Stimulated activated CD4-positive, alpha-beta T cell treated with anti-CD3 and anti-CD28 coated beads, Interleukin-2, amount 100 ng/mL, for 48 hours (primary cell): ENCODE measurements around the gene LTBP2.

ENCODE experiments used
- DNase-seq, 2 donors: peaks; one replicate each; pipeline ENCODE4 v3.0.0-alpha.2; 2020

Gene LTBP2

DNA sequence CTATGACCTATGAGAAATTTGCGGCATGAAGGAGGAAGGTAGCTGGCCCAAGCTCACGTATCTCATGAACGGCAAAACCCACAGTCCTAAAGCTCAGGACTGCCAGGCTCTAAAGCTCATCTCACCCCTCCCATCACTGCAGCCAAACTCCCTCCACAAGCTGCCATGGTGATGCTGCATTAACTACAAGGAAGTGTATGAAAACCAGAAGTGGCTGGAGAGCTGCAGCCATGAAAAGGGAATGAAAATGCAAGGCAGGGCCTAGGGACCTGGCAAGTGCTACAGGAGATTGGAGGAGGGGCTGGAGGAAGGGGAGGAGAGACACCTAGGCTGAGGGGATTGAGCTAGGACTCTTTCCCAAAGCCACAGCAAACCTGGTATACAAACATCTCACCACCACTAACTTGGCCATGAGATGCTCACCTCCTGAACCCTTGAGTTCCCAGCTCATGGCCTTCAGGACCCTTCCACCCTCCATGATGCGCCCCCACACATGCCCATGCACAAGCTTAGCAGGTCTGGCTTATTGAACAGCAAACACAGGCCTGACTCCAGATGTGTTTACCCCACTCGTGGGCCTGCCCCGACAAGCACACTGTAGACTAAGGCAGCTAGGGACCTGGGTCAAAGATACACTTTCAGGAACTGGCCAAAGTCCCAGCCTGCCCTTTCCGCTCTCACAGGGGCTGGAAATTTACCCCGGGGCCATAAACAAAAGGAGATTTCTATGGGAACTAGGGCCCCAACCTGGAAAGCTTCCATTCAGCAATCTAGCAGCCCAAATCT, 42.0 kb downstream of the LTBP2 start:
- DNase-seq = no peak

DNA sequence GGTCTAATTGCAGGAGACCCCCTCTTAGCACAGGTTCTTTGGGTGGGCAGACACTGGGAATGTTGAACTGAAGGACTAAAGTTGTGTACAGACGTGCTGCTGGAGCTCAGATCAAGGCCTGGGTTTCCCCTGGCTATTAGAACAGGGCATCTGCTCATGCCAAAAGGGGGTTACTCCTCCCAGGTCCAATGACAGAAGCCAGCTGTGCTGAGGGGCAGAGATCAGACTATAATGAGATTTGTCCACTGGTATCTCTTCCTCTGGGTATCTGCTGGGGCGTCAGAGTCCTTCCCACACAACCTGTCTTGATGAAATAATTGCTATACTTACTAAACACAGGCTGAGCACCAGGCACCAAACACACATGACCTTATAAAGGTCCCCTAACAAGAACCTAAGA, 42.6 kb downstream of the LTBP2 start:
- DNase-seq = no peak

DNA sequence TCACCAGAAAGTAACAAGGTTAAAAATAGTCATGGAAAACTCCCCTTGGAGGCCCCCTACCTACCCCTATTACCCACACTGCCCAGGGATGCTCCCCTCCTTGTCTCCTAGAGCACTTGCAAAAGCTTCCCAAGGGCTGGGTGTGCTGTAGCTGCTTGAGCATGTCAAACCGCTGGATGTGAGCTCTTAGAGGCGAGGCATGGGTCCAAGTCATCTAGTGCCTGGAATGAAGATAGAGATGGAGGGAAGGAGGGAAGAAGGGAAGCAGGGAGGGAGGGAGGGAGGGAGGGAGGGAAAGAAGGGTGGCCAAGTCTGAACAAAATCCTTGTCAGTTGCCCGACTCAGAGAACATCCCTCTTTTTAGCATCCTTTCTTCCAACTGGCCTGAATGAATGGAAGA, 43.1 kb downstream of the LTBP2 start:
- DNase-seq = no peak

DNA sequence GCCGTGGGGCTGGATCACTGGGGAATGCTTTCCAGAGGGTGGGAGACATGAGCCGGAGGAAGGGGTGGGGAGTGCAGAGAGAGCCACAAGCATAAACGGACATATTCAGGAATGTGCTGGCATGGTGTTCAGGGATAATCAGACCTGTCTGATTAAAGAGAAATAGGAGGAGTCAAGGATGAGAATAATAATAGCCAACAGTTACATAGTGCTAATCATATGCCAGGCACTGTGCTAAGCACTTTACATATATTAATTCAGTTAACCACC, 43.7 kb downstream of the LTBP2 start:
- no peak for DNase-seq

DNA sequence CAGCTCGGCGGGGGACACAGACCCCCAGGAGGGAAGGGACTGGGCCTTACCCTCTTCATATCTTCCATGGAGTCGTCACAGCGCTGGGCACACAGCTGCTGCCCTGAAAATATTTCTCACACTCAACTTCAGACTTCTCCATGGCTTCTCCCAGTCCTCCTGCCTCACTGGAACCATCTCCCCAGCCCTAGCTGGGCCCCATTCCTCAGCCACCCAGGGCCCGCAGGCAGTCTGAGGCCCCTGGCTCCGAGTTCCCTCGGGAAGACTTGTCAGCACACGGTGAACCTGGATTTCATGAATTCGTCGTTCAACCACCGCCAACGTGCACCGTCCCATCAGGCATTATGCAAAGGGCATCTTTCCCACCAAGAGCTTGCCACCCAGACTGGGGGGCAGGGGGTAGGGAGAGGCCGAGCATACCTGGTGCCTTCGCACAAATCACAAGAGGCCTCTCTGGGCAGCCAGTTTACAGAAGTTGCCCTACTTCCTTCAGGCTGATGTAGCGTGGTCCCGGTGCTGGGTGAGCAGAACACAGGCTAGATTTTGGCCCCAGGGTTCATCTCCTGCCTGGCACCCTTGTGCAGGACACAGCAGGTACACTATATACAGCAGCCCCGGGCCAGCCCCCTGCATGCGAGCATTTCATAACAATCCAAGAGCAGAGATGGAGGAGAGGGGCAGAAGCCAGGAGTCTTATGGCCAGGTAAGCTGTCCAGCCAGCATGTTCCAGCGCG, 44.2 kb downstream of the LTBP2 start:
- no peak for DNase-seq

DNA sequence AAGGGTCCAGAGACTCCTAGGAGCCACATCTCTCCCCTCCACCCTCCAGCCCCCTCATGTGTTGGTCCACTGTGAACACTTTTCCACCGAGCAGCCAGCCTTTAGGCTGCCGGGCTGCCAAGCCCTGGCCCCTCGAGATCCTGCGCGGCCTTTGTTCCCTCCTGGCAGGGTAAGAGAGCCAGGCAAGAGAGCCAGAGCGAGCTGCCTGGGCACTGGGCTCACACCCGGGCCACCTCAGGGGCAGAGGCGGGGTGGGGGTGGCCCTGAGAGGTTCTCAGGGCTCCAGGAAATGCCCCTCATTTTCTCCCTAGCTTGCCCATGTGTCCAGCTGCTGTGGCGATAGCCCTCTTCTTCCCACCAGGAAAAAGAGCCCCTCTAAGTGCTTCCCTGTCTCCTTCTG, 44.8 kb downstream of the LTBP2 start:
- DNase-seq = no peak

DNA sequence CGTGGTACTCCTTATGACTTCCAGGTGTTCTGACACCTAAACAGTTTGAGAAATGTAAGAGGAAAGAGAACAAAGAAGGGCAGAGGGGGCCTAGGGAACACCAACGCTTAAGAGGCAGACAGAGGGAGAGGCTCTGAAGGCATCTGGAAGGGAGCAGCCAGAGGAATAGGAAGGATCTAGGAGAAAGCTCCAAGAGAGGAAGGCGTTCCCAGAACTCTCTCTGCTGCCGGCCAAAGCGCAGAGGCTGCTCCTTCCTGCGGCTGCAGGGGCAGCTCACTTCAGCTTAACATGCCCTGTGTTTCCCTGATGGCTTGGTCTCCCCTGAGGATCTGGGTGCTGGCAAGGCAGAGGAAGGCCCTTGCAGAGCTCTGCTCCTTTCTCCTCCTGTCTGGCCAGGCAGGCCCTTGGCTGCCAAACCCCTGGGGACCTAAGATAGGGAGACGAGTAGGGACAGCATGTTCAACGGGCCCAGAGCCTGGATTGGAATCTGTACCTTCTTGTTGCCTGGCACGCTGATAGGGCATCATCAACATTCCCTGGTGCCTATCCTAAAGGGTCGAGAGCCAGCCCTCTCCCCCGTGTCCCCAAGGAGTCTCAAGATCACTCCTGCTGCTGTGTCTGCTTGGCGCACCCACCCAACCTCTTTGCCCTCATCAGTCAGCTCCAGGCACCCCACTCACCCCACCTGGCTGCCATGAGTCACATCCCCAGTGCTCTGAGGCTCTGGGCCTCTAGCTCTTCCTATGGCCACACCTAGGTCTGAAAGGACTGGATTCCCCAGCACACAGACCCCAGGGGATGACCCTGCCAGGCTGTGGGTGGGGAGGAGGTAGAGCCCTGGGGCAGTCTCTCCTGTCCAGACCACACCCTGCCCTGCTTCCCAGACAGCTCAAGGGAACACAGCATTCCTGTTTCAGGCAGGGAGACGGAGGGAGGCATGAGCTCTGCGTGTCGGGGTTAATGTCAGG, 45.6 kb downstream of the LTBP2 start:
- DNase-seq = no peak

DNA sequence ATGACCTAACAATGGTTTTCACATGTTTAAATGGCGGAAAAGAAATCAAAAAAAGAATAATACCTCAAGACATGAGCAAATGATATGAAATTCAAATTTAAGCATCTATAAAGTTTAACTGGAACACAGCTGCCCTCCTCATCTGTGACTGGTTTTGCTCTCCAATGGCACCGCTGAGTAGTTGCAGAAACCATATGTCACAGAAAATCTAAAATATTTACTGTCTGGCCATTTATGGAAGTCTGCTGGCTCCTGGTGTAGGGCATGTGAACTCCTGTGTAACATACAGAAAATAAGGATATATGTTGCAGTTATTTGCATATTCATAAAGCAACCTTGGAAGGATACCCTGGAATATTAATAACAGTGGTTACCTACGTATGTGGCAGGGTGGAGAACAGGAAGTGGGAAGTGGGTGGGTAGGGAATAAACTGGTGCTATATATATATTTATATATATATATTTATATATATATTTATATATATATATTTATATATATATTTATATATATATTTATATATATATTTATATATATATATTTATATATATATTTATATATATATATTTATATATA, 48.4 kb downstream of the LTBP2 start:
- DNase-seq = no peak

DNA sequence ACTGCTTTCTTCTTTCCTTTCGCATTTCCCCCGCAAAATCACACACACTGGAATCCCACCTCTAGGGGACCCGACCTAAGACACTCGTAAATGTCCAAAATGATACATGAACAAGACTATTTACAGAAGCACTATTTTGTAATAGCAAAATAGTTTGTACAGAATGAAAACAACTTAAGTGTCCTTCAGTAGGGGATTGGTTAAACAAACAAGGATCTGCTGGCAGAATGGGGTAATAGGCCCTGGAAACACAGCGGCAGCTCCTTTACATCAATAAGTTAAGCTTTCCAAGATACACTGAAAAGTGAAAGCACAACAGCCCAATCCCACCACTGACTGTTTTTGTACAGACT, 48.8 kb downstream of the LTBP2 start:
- no peak for DNase-seq

DNA sequence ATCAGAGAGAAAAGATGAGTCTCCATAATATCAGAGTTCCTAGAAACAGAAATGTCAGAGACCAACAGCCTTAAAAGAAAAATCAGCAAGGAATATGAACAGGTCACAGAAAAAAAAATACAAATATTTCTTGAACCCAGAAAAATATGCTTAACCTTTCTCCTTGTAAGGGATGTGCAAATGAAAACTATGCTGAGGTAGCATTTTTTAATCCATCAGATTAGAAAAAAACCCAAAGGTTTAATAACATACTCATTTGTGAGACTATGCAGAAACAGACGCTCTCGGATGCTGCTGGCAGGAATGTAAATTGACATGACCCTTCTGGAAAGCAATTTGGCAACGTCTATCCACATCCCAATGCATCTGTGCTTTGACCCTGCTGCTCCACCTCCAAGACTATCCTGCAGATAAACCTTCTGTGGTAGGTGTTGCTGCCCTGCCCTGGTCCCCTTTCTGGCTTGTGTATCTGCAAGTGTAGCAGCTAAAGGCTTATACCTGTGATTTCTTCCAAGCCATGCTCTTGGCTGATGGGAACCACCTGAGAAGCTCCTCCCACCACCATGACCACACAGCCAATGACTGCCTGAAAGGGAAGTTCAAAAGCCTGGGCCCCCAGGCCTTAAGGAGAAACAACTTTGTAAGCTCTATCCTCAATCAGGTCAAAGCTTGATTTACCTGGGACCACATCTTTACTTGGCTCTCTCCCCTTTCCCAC, 49.4 kb downstream of the LTBP2 start:
- no peak for DNase-seq

DNA sequence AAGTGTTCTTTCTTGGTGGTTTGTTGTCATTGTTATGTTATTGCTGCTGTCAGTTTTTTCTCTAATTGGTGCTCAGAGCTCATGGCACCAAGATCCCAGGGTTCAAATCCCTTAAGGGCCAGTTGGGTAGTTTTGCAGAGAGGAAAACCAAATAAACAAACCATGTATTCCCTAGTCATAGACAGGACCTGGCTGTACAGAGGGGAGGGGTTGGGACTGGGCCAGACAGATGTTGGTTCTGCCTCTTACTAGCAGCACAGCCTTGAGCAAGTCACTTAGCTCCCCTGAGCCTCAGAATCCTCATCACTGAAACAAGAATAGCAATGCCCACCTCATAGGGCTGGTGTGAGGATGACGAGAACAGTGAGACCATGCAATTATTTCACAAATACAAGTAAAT, 53.4 kb downstream of the LTBP2 start:
- DNase-seq = no peak

DNA sequence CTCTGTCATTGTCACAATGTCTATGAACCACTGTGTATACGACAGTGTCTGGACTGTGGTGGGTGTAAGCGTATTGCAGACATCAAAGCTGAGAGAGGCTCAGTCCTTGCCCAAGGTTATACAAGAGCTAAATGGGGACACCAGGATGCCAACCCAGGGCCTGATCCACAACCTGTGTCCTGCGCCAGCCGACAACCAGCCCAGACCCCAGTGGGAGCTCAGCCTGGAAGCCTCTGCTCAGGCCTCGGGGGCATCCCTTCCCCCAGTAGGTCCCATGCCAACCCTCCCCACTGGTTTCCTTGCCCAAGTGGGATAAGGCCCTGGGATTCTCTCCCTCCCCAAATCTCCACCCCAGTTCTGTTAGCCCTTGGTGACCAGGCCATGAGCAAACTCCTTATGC, 54.3 kb downstream of the LTBP2 start:
- DNase-seq = no peak

DNA sequence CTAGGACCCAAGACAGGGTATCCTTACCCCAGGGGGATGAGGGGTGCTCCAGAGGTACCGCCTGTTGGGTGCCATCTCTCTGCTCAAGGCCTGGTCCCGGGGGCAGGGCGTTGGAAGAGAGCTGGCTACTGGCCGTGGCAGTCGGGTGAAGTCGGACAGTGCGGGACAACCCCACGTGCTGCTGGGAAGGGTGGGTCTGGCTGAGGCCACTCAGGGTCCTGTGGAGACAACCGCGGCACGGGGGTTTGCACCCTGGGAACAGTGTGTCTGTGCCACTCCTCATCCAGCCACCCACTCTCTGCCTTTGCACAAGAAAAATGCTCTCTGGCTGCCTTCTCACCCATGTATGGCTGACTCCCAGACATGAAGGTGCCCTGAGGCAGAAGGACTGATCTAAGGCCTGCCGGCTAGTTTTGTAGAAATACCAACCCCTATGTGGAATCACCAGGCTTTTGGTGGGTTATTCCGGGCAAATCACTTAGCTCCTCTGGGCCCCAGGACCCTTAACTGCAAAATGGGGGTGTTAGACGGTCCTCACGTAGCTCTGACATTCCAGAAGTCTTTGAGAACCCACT, 56.5 kb downstream of the LTBP2 start:
- no peak for DNase-seq

DNA sequence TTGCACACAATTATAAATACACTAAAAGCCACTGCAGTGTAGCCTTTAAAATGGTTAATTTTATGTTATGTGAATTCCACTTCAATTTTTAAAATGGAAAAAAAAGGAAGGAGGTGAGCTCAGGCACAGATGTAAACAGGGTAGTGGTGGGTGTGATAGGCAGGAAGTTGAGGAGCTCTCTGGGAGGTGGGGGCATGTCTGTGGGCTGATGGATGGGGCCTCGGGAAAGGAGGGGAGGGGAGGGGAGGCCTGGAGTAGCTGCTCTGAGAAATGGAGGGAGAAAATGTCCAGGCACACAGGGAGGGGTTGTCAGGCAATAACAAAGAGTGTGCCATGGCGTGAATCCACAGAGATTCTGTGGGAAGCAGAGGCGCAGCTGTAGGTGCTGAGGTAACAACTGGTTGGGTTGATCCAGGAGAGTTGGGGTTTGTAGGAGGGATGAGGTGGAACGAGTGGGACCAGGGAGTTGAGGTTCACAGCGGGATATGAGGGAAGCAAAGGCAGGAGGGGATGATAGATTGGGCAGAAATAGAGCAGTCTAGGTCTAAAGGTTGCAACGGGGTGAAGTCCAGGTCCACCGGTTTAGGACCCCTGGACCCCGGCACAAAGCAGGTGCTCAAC, 57.2 kb downstream of the LTBP2 start:
- no peak for DNase-seq

DNA sequence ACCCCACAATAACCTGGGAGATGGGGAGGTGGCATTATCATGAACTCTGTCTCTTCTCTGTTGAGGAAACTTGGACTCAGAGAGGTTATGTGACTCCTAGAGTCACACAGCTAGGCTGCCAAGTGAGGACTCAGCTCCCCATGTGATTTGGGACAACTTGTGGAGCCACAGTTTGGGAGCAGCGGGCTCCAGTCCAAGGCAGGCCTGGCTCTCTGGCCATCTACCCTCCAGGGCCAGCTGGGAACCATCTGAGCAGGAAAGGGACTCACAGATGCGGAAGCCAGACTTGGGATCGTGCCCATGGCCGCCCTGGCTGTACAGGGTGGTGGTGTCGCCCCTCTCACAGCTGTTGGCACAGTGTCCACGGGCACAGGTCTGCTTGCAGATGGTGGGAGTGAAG, 59.4 kb downstream of the LTBP2 start:
- DNase-seq = no peak

DNA sequence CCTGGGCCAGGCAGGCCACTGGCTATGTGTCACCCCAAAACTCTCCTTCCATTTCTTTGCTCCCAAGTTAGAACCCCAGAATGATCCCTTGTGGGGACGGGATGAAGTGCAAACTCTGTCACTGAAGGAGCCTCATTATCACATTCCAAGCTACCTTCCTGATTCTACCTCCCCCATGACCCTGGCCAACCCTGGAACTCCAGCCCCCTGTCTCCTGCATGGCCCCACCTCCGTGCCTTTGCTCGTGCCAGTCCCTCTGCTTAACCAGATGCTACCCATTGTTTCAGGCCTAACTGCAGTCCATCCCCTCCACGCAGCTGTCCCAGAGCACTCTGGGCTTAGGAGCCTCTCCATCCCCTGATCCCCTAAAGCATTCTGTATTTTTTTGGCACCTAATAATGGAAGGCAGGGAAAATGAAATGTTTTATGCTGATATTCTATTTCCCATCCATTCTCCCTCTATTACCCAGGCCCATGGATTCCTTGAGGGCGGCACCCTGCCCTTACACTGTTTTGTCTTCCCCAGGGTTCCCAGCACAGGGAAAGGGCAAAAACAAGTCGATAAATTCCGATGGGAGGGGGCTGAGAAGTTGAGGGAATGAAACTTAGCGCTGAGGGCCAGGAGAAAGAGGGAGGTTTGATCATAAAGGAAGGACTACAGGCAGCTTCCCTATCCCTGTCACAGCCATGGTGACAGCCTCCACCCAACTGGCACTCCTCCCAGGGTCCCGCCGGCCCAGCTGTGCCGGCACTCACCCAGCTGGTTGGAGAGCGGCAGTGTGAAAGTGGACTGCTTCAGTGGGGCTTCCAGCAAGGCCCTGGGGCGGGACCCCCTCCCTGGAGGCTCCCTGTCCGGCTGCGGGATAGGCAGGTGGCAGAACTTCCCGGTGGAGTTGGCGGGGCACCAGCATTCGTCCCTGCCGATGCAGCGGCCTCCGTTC, 60.3 kb downstream of the LTBP2 start:
- no peak for DNase-seq

DNA sequence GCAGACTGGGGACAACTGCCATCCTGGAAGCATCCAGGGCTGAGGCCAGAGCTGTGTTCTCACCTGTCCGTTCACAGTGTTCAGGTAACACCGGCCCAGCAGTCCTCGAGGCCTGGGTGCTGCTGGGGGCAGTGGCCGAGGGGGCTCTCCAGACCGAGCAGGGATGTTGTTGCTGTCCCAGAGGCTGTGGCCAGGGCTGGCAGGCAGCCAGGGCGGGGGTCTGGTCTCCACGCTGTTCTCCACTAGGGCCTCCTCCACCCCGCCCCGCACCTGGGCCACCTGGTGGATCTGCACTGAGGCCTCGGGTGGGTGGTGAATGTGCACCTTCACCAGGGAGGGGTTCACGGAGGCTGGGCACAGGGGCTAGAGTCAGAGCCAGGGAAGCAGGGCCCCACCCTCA, 61.0 kb downstream of the LTBP2 start:
- DNase-seq = no peak

DNA sequence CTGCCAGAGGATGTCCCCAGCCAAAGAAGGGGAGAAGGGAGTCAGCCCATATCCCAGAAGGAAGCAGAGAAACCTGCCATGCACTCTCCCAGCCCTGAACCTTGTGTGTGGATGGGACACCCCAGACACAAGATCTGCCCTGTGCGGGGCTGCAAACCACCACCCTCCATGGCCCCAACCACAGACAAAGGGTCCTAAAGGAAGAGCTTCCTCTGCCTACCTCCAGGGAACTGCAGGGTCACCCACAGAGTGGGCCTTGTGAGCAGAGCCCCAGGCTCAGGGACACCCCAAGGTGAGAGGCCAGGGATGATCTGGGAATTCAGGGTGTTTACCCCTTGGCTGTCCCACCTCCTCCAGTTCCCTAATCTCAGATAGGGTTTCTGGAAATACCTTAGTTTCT, 62.0 kb downstream of the LTBP2 start:
- DNase-seq = no peak

DNA sequence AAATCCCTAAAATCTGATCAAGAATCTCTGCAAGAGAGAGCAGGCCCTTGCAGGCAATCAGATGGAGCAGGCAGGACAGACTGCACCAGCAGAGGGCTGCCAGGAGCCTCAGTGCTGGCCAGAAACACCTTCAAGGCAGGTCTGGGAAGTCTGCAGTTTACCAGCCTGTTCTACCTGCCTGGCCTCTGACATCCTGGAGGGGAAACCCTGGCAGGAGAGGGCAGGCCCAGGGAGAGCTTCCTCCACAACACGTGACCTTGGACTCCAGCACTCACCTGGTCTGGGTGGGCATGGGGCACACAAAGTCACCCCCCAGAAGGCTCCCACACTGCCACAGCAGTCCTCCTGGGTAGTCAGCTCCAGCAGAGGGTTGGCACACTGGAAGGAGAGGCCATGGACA, 62.4 kb downstream of the LTBP2 start:
- no peak for DNase-seq

DNA sequence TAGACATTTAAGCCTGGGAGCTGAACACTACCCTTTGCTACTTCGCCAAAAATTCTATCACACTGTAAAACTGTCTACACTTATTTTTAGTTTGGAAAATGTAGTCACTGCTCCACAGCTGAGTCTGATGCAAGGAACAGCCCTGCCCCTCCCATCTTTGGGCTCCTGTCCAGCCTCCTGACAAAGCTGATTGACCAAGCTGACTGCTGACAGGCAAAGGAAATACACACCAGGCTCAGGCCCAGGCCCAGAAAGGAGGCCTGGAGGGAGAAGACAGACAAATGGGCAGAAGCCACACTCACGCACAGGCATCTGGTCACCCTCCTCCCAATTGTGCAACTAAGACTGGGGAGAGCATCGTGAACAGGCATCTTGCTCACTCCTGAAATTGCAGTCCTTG, 63.2 kb downstream of the LTBP2 start:
- DNase-seq = no peak
